ENCODE measurements around the gene GCN1.
A peak's percentile ranks its signal among the peaks of the same experiment; 100 is the strongest.

Gene GCN1

GRCh38 chr12:120089105-120089504 is 105.4 kb downstream of the GCN1 start:
- H3K27me3 Mint-ChIP-seq, result no peaks in the 10 kb centered on the region
- H3K4me3 Mint-ChIP-seq, result no peak overlapping the region
- peaks cover 14 to 23% of the 10 kb centered on the region in 2 donors for H3K4me1 Mint-ChIP-seq (ENCODE audit: low read depth in 2 of 2)
- DNase-seq (no peak), ATAC-seq (replicated peaks) (no peak)
- no peak overlapping the region for H3K27ac Mint-ChIP-seq
- H3K36me3 Mint-ChIP-seq (ENCODE audit: insufficient read depth), result peaks cover 28% of the 10 kb centered on the region
- no peaks in the 10 kb centered on the region for H3K9me3 Mint-ChIP-seq

DNA sequence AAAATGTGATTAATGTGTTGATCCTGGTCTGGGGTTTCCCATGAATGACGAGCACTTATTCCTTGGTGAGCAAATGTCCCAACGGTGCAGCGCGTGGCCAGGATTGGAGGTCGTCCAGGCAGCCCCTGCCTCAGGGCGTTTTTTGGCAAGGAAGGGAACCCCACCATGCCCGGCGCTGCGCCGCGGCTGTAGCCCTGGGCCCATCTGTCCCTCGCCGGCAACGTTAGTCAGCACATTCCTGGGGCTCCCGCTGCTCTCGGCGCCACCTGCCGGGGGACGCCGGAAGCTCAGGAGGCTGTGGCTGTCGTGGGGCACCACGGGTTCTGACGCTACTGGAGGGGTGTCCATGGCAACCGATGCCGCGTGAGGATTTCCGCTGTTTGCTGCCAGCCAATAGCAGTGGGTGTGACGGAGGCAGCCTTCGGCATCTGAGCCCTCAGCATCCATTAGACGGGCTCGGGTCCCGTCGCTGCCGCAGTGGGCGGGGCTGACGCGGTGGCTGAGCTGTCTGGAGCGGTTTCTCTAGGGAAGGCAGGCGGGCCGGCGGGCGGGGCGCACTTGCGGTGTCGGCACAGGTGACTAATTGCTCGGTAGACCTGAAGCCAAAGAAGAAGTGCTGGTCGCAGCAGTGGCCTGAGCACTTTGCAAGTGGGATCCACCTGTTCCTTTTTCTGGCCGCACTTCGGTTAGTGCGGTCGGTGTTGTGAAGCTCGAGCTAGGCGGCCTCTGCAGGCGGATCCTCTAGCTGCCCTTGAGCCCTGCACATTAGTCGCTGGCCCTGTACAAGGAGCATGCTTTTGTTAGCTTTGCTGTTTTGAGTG is 107.5 kb downstream of the GCN1 start:
- Mint-ChIP-seq H3K27me3 (no peaks in the 10 kb centered on the region), H3K9me3 (no peaks in the 10 kb centered on the region), H3K27ac (peak overlapping the region; percentile 80 to 93), H3K36me3 (ENCODE audit: insufficient read depth) (peaks cover 39% of the 10 kb centered on the region), H3K4me3 (peak overlapping the region; percentile 72 to 76), H3K4me1 (ENCODE audit: low read depth in 2 of 2) (peaks cover 13 to 23% of the 10 kb centered on the region in 2 donors)
- ATAC-seq (replicated peaks) (peak; percentile 92), DNase-seq (peak; percentile 99 to 100 (median 99))

DNA sequence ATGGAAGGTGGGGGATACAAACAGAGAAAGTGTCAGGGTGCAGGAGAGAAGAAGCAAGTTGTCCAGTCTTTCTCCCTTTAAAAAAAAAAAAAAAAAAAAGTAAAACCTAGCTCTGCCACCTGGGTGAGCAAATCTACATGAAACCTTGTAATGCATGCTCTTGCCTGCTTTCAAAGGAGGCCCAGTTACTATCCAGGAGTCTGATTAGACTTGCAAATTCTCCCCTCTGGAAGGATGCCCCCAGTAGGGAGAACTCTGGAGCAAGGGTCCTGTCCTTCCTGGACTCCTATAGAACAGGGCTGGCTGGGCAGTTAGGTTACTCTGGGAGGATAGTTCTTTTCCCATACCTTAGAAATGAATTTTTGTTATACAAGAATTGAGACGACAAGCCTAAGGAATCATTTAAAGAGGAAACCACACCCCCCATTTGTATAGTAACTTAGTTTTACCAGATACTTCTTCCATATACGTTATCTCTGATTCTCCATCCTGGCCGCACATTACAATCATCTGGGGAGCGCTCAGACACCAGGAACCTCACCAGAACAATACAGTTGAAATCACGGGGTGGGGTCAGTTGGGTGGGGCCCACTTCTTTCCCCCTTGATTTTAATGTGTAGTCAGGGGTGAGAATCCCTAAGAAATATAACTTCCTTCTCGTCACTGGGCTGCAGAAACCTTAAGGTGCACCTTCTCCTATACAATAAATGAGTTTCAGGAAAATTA is 108.4 kb downstream of the GCN1 start:
- no peaks in the 10 kb centered on the region for H3K27me3 Mint-ChIP-seq
- peak overlapping the region in 1 of 2 donors; percentile 72 for H3K4me3 Mint-ChIP-seq
- H3K27ac Mint-ChIP-seq, result peak overlapping the region; percentile 80 to 93
- H3K4me1 Mint-ChIP-seq (ENCODE audit: low read depth in 2 of 2), result peaks cover 10 to 19% of the 10 kb centered on the region in 2 donors
- H3K36me3 Mint-ChIP-seq (ENCODE audit: insufficient read depth), result peaks cover 47% of the 10 kb centered on the region
- H3K9me3 Mint-ChIP-seq, result no peaks in the 10 kb centered on the region
- DNase-seq, result no peak
- ATAC-seq (replicated peaks), result no peak

GRCh38 chr12:120081641-120082040 is 112.9 kb downstream of the GCN1 start:
- H3K36me3 Mint-ChIP-seq (ENCODE audit: insufficient read depth), result peaks cover 37% of the 10 kb centered on the region
- H3K27me3 Mint-ChIP-seq, result no peaks in the 10 kb centered on the region
- H3K4me3 Mint-ChIP-seq, result no peak overlapping the region
- no peak overlapping the region for H3K27ac Mint-ChIP-seq
- H3K4me1 Mint-ChIP-seq (ENCODE audit: low read depth in 2 of 2), result peaks cover 5 to 9% of the 10 kb centered on the region in 2 donors
- DNase-seq (no peak), ATAC-seq (replicated peaks) (no peak)
- H3K9me3 Mint-ChIP-seq, result no peaks in the 10 kb centered on the region

GRCh38 chr12:120079411-120080400 is 114.8 kb downstream of the GCN1 start:
- H3K9me3 Mint-ChIP-seq, result no peaks in the 10 kb centered on the region
- DNase-seq (no peak), ATAC-seq (replicated peaks) (no peak)
- H3K4me3 Mint-ChIP-seq, result no peak overlapping the region
- H3K4me1 Mint-ChIP-seq (ENCODE audit: low read depth in 2 of 2), result peaks cover under 1 to 5% of the 10 kb centered on the region in 2 donors
- H3K27me3 Mint-ChIP-seq, result no peaks in the 10 kb centered on the region
- H3K27ac Mint-ChIP-seq, result peak overlapping the region; percentile 44 to 76
- H3K36me3 Mint-ChIP-seq (ENCODE audit: insufficient read depth), result peaks cover 33% of the 10 kb centered on the region

GRCh38 chr12:120078868-120079267 is 115.6 kb downstream of the GCN1 start:
- H3K4me1 Mint-ChIP-seq (ENCODE audit: low read depth in 2 of 2), result peaks cover 0 to 5% of the 10 kb centered on the region in 2 donors
- no peak overlapping the region for H3K4me3 Mint-ChIP-seq
- H3K9me3 Mint-ChIP-seq, result no peaks in the 10 kb centered on the region
- peaks cover 28% of the 10 kb centered on the region for H3K36me3 Mint-ChIP-seq (ENCODE audit: insufficient read depth)
- no peak for DNase-seq
- peak overlapping the region; percentile 42 to 76 for H3K27ac Mint-ChIP-seq
- H3K27me3 Mint-ChIP-seq, result no peaks in the 10 kb centered on the region
- no peak for ATAC-seq (replicated peaks)

DNA sequence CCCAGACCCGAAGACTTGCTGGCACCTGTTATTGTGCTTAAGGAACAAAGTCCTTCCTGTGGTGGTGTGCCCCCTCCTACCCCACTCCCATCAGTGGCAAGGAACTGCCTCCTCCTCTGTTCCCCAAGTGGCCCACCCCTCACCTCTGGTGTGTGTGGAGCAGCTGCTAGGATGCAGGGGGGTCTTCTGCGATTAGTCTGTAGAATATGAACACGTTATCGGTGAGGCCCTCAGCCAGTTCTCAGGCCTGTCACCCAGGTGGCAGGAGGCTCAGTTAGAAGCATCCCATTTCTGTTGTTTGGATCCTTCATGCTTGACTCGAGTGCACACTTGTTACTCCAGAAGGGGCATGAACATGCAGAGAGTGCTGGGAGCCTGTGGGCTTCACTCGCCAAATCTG is 117.3 kb downstream of the GCN1 start:
- H3K4me1 Mint-ChIP-seq (ENCODE audit: low read depth in 2 of 2), result peaks cover 0 to 5% of the 10 kb centered on the region in 2 donors
- ATAC-seq (replicated peaks) (no peak), DNase-seq (no peak)
- H3K4me3 Mint-ChIP-seq, result no peak overlapping the region
- H3K36me3 Mint-ChIP-seq (ENCODE audit: insufficient read depth), result peaks cover 28% of the 10 kb centered on the region
- no peaks in the 10 kb centered on the region for H3K27me3 Mint-ChIP-seq
- no peak overlapping the region for H3K27ac Mint-ChIP-seq
- no peaks in the 10 kb centered on the region for H3K9me3 Mint-ChIP-seq
